Endodermal cell (in vitro differentiated cells): ENCODE measurements around the gene LCN15. TPM values are rescaled to one million over a fixed set of nuclear protein-coding genes. Genes with fewer than 3 reads are reported as not detected.
A peak's percentile ranks its signal among the peaks of the same experiment; 100 is the strongest.

Source experiments
- DNase-seq: peaks from one replicate; pipeline ENCODE4 v3.0.0-alpha.2; 2017
- H3K27ac ChIP-seq: 2 replicates; pipeline ENCODE4 v1.5.1; 2013; ENCODE audit warnings: mild to moderate bottlenecking, low read depth, low read length, moderate library complexity
- H3K27me3 ChIP-seq: 2 replicates; pipeline ENCODE4 v1.6.1; 2013; ENCODE audit warnings: mild to moderate bottlenecking, low read length, moderate library complexity; ENCODE audit not compliant: insufficient read depth, control insufficient read depth, poor library complexity, severe bottlenecking
- H3K36me3 ChIP-seq: 2 replicates; pipeline ENCODE4 v1.7.0; 2013; ENCODE audit warnings: mild to moderate bottlenecking, low read length, moderate library complexity; ENCODE audit not compliant: control insufficient read depth, insufficient read depth
- H3K4me1 ChIP-seq: one replicate; pipeline ENCODE4 v1.7.0; 2013; ENCODE audit warnings: low read length; ENCODE audit not compliant: control insufficient read depth, insufficient read depth
- H3K4me3 ChIP-seq: 2 replicates; pipeline ENCODE4 v1.5.1; 2013; ENCODE audit warnings: mild to moderate bottlenecking, low read length, moderate library complexity
- H3K9ac ChIP-seq: 2 replicates; pipeline ENCODE4 v1.6.1; 2013; ENCODE audit warnings: mild to moderate bottlenecking, low read length, moderate library complexity; ENCODE audit not compliant: poor library complexity, severe bottlenecking; ENCODE audit errors: extremely low read depth
- H3K9me3 ChIP-seq: 2 replicates; pipeline ENCODE4 v1.6.1; 2013; ENCODE audit warnings: mild to moderate bottlenecking, low read length, moderate library complexity; ENCODE audit not compliant: control insufficient read depth
- H3K27ac Mint-ChIP-seq: 2 replicates; pipeline ENCODE4 v1.8.0; 2020; ENCODE audit warnings: mixed read lengths
- H3K27me3 Mint-ChIP-seq: 2 replicates; pipeline ENCODE4 v1.8.0; 2021; ENCODE audit warnings: mild to moderate bottlenecking, mixed read lengths; ENCODE audit not compliant: insufficient read depth
- H3K36me3 Mint-ChIP-seq: 2 replicates; pipeline ENCODE4 v1.8.0; 2020; ENCODE audit warnings: low read depth, mixed read lengths
- H3K4me1 Mint-ChIP-seq: 2 replicates; pipeline ENCODE4 v1.8.0; 2020; ENCODE audit warnings: mixed read lengths
- H3K4me3 Mint-ChIP-seq: 2 replicates; pipeline ENCODE4 v1.8.0; 2020; ENCODE audit warnings: mild to moderate bottlenecking, moderate library complexity, mixed read lengths
- H3K9me3 Mint-ChIP-seq: 2 replicates; pipeline ENCODE4 v1.8.0; 2020; ENCODE audit warnings: mild to moderate bottlenecking, mixed read lengths
- CTCF ChIP-seq: fragments of 200-600 bp; sonication (generic); conservative IDR thresholded peaks from 2 replicates; pipeline ENCODE4 v1.5.0; 2021; ENCODE audit warnings: antibody characterized with exemption, mild to moderate bottlenecking
- WGBS, 2 experiments: methylation state at CpG; one replicate each; pipeline versions ENCODE4 v1.1.5 to v1.1.7; 2013; ENCODE audit warnings: missing lambda C conversion rate in 2 of 2, mixed read lengths in 1 of 2; ENCODE audit not compliant: insufficient coverage in 1 of 2, insufficient read length in 1 of 2; 5-methylcytosine and 5-hydroxymethylcytosine counted together
- total RNA-seq, 2 donors: library from RNA; stranded (reverse); fragmentation: NEBNext Ultra II Directional in 1 of 2; extraction: Animal tissue kit (Norgen Biotek cat#: 25700) in 1 of 2; gene quantifications; 2 replicates in 1 of 2; 3 replicates in 1 of 2; pipeline ENCODE4 v1.2.1, GENCODE V29; 2021

Gene LCN15
- total RNA-seq, 2 donors from 2014 or later, result 0.51 to 1.2 TPM

GRCh38 chr9:136774416-136775045, 10.2 kb upstream of the LCN15 start:
- Histone ChIP-seq H3K4me3 (no peak overlapping the region), H3K27me3 (peaks cover 9% of the 10 kb centered on the region), H3K9me3 (peaks cover 19% of the 10 kb centered on the region), H3K27ac (no peak overlapping the region), H3K4me1 (no peaks in the 10 kb centered on the region), H3K36me3 (no peaks in the 10 kb centered on the region), H3K9ac (no peak overlapping the region)
- no peaks in the 10 kb centered on the region for H3K4me1 Mint-ChIP-seq
- WGBS, 2 experiments, result 83 to 90% methylated on average over 10 to 12 of the region's 12 CpGs
- peaks cover 28% of the 10 kb centered on the region for H3K9me3 Mint-ChIP-seq
- H3K27me3 Mint-ChIP-seq, result peaks cover 33% of the 10 kb centered on the region
- no peak overlapping the region for H3K27ac Mint-ChIP-seq
- H3K36me3 Mint-ChIP-seq, result no peaks in the 10 kb centered on the region
- DNase-seq, result no peak
- TF ChIP-seq CTCF, result no peak
- no peak overlapping the region for H3K4me3 Mint-ChIP-seq

GRCh38 chr9:136773386-136774044, 9.2 kb upstream of the LCN15 start:
- peaks cover 9% of the 10 kb centered on the region for H3K27me3 ChIP-seq
- peaks cover 19% of the 10 kb centered on the region for H3K9me3 ChIP-seq
- DNase-seq, result peak; percentile 91
- no peak overlapping the region for H3K27ac Mint-ChIP-seq
- no peak overlapping the region for H3K4me3 Mint-ChIP-seq
- no peak overlapping the region for H3K4me3 ChIP-seq
- no peak for TF ChIP-seq CTCF
- no peaks in the 10 kb centered on the region for H3K36me3 Mint-ChIP-seq
- no peak overlapping the region for H3K27ac ChIP-seq
- peaks cover 24% of the 10 kb centered on the region for H3K27me3 Mint-ChIP-seq
- H3K36me3 ChIP-seq, result no peaks in the 10 kb centered on the region
- H3K9ac ChIP-seq, result no peak overlapping the region
- H3K9me3 Mint-ChIP-seq, result peaks cover 22% of the 10 kb centered on the region
- 81% methylated on average over 4 to 7 of the region's 7 CpGs for WGBS, 2 experiments
- no peaks in the 10 kb centered on the region for H3K4me1 Mint-ChIP-seq
- no peaks in the 10 kb centered on the region for H3K4me1 ChIP-seq

- WGBS, 2 experiments, result 94 to 100% methylated on average over 1 to 3 of the region's 3 CpGs
- Histone ChIP-seq H3K27me3 (no peaks in the 10 kb centered on the region), H3K9ac (no peak overlapping the region), H3K4me1 (no peaks in the 10 kb centered on the region), H3K4me3 (no peak overlapping the region), H3K27ac (no peak overlapping the region), H3K9me3 (peaks cover 19% of the 10 kb centered on the region), H3K36me3 (no peaks in the 10 kb centered on the region)
- peaks cover 14% of the 10 kb centered on the region for H3K27me3 Mint-ChIP-seq
- no peak for TF ChIP-seq CTCF
- no peaks in the 10 kb centered on the region for H3K36me3 Mint-ChIP-seq
- H3K9me3 Mint-ChIP-seq, result peaks cover 21% of the 10 kb centered on the region
- no peaks in the 10 kb centered on the region for H3K4me1 Mint-ChIP-seq
- no peak overlapping the region for H3K4me3 Mint-ChIP-seq
- no peak for DNase-seq
- peak overlapping the region; percentile 13 for H3K27ac Mint-ChIP-seq
Observed at GRCh38 chr9:136771907-136772415, 7.6 kb upstream of the LCN15 start.
